H1 (cell line): Measurements from ENCODE around the gene HMGB4. TPM values are rescaled to one million over a fixed set of nuclear protein-coding genes. Genes with fewer than 3 reads are reported as not detected.

Experiments
- CEBPB ChIP-seq: IDR thresholded peaks from 2 replicates; pipeline ENCODE4 v1.6.1; 2012; ENCODE audit warnings: low read depth, low read length
- ZNF274 ChIP-seq: IDR thresholded peaks from 2 replicates; pipeline ENCODE4 v1.7.0; 2012; ENCODE audit warnings: low read length, borderline replicate concordance; ENCODE audit errors: extremely low read depth
- polyA plus RNA-seq, 7 experiments: library from polyadenylated mRNA; depleted of rRNA in 3 of 7; stranded (reverse) in 5 of 7; unstranded in 2 of 7; fragments of >200 nt in 5 of 7; fragments of 200-250 nt in 2 of 7; gene quantifications; 1 replicate in 5 of 7; 2 replicates in 1 of 7; 4 replicates in 1 of 7; pipeline versions ENCODE4 v1.2.1 to v1.2.3, GENCODE V29; 2011 to 2013; ENCODE audit warnings: missing spikeins in 2 of 7, mixed read lengths in 2 of 7
- total RNA-seq: library from RNA; stranded (reverse); fragmentation: NEBNext Ultra II Directional; extraction: Animal tissue kit (Norgen Biotek cat#: 25700); gene quantifications from 2 replicates; pipeline ENCODE4 v1.2.1, GENCODE V29; 2021

HMGB4 gene
- total and polyA plus RNA-seq, 2 of the 8 experiments (the other 6 are each of a cell fraction or from before 2014, with no cell fraction given), result not detected

DNA sequence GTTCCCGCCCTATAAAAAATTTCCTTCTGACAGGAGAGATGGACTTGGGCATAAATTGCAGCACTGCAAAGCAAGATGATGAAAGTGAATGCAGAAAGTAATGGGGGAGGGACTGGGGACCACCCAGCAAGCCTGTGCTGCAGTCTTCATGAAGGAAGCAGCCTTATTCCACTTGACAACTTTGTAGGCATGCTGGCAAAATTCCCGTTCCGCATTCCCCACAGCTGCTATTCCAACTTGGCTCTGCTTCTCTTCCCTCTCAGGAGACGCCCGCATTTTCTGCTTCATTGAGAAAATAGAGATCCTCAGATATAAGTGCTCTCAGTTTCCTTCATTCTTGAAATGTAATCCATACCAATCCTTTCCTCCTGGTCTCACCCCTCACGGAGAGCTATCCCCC, 2.4 kb downstream of the HMGB4 start (continued):
- no peak for TF ChIP-seq ZNF274
- TF ChIP-seq CEBPB, result no peak
- TF ChIP-seq, all 59 proteins: peak for 0
